Endometrium (tissue), 2 donors: ENCODE results near the gene TESMIN.

ENCODE experiments used
- FAIRE-seq: peaks from 2 replicates; lab custom pipeline; 2012; peaks lifted over from hg19 to GRCh38; lab: Jason Lieb, UNC
- donor health status: control.
- donor health status: control.

Gene TESMIN

GRCh38 chr11:68683121-68683520 is 68.2 kb downstream of the TESMIN start:
- FAIRE-seq, result no peak

- FAIRE-seq, result no peak
Measured at GRCh38 chr11:68682531-68682961, 68.8 kb downstream of the TESMIN start.

GRCh38 chr11:68680541-68681231 is 70.6 kb downstream of the TESMIN start:
- FAIRE-seq, result no peak

GRCh38 chr11:68678031-68678441 is 73.3 kb downstream of the TESMIN start:
- FAIRE-seq, result no peak

DNA sequence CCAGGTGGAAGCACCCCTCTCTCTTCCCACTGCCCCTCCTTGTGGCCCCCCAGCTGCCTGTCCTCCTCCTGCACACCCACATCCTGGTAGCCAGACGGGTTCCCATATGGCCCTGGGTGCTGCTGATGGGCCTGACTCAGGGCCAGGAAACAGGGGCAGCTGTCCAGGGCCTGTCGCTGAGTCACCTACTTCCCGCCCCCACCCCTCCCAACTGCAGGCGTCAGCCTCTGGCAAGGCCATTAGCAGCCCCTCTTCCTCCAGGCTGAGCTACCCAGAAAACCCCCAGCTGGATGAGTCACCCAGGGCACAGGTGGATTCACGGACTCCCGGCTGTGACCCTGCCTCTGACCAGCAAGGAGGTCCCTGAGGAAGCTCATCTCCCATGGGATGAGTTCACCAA is 73.9 kb downstream of the TESMIN start:
- FAIRE-seq, result no peak

DNA sequence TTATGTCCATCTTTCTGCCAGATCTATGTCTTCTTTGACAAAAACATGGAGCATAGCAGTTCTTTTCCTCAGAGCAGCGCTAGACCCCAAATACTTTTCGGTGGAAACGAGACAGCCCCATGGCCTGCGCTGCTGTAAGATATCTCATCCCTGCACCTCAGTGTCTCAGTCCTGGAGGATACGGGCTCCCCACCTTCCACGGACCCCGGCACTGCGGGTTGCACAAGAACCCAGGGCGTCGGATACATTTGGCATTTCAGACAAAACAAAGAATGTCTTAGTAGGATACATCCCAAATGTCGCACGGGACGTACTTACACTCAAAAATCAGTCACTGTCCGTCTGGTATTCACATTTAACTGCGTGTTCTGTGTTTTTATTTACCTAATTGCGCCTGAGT is 76.9 kb downstream of the TESMIN start:
- FAIRE-seq, result no peak

GRCh38 chr11:68673991-68674390 is 77.3 kb downstream of the TESMIN start:
- FAIRE-seq, result no peak

DNA sequence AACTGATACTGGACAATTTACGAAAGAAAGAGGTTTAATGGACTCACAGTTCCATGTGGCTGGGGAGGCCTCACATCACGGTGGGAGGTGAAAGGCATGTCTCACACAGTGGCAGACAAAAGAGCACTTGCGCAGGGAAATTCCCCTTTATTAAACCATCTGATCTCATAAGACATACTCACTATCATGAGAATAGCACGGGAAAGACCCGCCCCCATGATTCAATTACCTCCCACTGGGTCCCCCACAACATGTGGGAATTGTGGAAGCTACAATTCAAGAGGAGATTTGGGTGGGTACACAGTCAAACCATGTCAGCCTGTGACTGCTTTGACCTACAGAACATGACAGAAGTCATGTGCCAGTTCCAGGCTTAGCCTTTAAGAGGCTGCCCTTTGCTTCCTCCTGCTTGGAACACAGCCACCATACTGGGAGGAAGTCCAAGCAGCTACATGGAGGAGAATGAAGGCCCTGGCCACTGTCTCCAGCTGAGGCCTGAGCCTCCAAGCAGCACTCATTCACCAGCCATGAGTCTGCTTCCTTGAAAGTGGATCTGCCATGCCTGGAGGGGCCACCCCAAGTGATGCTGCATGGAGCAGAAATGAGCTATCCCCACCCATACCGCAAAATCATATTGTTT is 77.9 kb downstream of the TESMIN start:
- FAIRE-seq, result no peak

DNA sequence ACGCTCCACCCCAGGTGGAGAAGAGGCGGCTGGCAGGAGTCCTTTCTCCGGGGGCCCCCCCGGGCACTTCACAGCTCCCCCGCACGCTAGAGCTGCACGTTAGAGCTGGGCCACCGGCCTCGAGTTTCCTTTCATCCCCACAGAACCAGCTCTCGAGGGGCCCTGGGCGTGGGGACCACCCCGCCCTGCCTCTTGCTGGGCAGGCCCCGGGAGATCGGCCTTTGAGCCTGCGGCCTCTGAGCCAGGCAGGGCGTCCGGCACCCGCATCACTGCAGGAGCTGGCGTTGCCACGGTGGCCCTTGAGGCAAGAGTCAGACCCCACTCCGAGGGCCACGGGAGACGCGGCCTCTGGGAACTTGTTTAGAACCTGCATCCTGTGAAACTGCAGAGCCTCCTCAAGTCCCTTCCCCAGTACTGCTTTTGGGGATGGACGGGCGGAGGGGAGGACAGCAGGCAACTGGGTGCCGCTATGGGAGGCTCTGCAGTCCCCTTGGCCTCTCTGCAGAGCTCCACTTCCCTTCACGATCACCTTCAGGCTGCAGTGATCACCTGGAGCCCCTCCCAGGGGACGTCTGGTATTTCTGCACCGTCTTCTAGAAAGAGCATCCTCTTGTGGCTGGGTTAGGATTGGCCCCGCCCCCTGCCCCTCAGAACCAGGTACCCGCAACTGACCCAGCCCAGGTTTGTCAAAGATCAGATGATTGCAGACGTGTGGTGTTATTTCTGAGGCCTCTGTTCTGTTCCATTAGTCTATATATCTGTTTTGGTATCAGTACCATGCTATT is 80.9 kb downstream of the TESMIN start:
- no peak for FAIRE-seq

DNA sequence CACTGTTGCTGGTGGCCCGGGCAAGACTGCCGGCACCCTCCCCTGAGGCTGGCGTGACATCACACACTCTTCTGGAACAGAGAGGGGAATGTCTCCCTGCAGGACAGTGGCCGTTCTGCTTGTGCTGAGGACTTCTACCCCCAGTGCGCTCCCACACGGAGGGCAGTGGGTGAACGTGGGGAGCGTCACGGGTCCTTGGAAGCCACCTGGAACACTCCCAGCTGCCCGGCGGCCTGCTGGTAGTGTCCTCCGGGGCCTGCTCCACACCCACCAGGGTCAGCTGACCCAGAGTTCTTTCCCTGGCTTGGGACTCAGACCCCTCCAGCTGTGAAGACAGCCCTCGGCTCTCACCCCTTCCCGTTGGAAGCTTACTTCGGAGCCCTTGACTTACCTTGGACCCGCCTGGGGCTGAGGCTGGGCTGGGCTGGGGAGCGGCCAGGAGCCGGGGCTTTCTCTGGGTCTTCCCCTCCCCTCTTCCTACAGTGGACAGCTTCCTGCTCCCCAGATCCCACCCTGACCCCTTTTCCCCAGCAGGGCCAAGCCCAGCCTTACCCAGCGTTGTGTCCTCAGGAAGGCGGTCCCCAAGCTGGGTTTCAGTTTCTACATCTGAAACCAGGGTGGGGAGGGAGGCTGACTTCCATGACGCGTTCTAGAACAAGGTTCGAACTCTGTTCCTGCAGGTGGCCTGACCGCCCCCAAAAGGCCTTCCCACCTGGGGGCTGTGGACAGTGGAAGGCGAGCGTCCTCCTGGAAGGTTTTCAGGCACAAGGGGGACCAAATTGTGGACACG is 81.8 kb downstream of the TESMIN start:
- no peak for FAIRE-seq

GRCh38 chr11:68667511-68668500 is 83.5 kb downstream of the TESMIN start:
- FAIRE-seq, result no peak

GRCh38 chr11:68666849-68667248 is 84.5 kb downstream of the TESMIN start:
- no peak for FAIRE-seq

- FAIRE-seq, result no peak
Measured at GRCh38 chr11:68665436-68665835, 85.9 kb downstream of the TESMIN start.

- FAIRE-seq, result no peak
Measured at GRCh38 chr11:68664906-68665305, 86.4 kb downstream of the TESMIN start.

DNA sequence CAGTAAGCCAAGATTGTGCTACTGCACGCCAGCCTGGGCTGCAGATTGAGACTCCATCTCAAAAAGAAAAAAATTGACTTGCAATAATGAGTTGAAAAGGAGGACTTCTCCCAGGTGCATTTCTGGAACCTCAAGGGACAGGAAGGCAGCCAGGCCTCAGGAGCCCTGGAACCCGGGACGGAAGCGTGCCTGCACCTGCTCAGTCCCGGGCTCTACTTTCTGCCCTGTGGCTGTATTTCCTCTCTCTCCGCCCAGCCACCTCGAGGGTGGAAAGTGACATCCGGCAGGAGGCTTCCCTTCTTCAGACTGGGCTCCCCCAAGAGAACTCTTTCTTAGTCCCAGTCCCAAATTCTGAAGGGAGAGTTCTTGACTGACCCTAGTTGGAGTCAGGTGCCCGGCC is 87.2 kb downstream of the TESMIN start:
- no peak for FAIRE-seq

DNA sequence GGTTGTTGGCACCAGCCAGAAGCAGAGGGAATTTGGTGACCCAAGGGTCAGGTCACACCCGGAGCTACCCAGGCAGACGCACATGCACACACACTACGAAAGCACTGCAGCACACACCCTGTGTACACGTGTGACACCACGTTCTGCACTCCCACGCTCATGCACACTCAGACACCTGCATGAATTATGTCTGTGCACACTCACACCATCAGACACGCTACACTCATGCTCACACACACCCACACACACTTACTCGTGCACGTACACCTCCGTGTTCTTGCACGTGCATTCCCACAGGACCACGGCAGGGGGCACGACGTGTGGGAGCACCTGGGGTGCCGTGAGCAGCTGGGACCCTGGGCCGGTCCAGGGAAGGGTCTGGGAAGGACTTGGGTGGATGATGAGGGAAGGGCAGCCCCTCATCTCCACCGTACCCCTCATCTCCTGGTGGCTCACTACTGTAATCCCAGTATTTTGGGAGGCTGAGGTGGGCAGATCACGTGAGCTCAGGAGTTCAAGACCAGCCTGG is 87.8 kb downstream of the TESMIN start:
- FAIRE-seq, result no peak

DNA sequence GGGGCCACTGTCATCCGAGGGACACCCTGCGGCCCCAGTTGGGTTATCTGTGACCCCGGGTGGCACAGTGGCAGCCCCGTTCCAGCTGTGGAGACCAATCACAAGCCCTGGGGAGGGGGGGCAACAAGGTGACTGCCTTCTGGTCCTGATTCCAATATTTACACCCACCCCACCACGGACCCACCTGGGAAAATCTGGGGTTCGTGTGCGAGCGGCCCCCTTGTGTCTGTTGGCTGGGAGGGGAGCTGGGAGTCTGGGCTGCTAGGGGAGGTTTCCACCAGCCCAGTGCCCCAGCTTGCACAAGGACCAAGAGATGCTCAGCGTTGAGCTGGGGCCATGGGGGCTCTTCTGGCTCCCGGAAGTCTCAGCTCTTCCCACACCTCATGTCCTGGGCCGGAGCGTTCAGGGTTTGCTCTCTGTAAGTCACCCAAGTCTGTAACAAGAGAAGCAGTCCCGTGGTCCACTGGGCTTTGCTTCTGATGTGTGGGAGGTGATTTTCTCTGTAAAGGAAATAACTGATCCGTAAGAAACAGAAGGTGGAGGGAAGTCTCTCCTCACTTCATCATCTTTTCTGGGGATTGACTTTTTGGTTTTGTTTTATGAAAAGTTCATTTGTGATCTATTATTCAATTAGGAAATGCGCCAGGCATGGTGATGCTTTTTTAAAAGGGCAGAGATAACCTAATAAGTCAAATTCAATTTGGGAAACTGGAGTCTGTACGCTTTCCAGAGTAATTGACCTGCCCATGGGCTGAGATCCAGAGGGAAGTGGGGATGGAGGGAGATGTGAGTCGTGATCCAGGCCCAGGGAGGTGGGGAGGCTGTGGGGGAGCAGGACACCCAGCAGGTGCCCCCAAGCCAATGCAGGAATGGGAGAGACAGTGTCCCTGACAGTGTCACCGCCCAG is 89.4 kb downstream of the TESMIN start:
- FAIRE-seq, result no peak

- FAIRE-seq, result no peak
Measured at GRCh38 chr11:68661014-68661413, 90.3 kb downstream of the TESMIN start.

DNA sequence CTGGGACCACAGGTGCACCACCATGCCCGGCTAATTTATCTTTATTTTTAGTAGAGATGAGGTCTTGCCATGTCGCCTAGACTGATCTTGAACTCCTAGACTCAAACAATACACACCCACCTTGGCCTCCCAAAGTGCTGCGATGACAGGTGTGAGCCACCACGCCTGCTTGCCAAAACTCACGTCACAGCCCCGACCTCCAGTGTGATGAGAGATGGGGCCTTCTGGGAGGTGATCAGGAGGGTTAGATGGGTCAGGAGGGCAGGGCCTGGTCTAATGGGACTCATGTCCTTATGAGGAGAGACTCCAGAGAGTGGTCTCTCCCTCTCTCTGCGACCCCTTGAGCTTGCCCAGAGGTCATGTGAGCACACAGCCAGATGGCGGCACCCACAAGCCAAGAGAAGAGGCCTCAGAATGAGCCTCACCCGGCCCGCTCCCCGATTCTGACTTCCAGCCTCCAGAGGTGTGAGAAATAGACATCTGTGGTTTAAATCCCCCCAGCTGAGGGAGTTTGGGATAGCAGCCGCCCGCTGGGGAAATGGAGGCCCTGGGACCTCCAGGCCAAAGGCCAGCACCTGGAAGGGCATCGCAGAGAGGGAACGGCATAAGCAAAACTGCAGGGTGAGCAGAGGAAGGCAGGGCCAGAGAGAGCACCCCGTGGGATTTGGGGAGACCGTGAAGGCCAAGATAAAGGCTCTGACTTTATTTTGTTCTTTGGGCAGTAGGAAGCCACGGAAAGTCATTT is 91.1 kb downstream of the TESMIN start:
- no peak for FAIRE-seq
